ENCODE measurements around the gene LOC101059915.
"Not testable (repeated sequence)": the region's sequence is repeated elsewhere in the genome, so short reads cannot be mapped to it uniquely, and the experiment has no call there.

Gene LOC101059915

DNA sequence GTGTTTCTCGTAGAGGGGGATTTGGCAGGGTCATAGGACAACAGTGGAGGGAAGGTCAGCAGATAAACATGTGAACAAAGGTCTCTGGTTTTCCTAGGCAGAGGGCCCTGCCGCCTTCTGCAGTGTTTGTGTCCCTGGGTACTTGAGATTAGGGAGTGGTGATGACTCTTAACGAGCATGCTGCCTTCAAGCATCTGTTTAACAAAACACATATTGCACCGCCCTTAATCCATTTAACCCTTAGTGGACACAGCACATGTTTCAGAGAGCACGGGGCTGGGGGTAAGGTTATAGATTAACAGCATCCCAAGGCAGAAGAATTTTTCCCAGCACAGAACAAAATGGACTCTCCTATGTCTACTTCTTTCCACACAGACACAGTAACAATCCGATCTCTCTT lies 22.9 kb upstream of the LOC101059915 start:
- not testable (repeated sequence) for DNase-seq

DNA sequence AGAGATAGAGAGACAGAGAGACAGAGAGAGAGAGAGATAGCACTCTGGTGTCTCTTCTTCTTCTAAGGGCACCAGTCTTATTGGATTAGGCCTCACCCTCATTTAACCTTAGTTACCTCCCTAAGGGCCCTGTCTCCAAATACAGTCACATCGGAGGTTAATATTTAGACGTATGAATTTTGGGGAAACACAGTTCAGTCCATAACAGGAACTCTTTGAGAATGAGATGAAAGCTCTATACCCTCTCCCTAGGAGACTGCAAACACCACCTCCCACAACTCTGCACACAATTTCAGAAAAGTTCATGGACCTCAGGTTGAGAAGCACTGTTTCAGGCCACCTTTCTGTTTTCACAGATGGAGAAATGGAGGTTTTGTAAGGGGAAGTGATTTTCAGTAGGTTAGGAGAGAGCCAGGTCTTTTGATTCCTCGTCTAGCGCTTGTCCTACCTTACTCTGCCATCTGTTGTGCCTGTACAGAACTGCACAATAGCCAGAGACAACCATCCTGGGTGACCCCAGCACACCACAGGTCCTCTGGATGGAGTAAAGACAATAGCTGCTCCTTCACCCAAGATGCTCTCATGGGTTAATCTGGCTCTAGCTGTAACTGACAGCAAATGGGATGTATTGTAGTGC lies 16.9 kb upstream of the LOC101059915 start:
- peak; percentile 65 for DNase-seq

DNA sequence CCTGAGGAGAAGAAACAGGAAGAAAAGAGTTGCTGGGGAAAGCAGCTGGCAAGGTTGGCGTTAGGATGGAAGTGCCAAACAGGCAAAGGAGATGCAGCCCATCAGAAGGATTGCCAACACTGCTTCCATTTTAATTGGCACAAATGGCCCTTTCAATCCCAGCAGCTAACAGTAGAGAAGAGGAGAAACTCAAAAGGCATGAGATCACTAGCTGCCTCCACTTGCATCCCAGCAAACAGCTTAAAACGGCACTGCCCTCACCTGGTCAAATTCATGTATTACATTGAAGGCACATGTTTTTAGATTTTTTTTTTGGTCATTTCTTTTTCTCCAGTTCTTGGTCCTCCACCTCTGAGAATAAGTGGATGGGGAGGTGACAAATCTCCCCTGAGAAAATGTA lies 14.9 kb upstream of the LOC101059915 start:
- DNase-seq: peak; percentile 64

DNA sequence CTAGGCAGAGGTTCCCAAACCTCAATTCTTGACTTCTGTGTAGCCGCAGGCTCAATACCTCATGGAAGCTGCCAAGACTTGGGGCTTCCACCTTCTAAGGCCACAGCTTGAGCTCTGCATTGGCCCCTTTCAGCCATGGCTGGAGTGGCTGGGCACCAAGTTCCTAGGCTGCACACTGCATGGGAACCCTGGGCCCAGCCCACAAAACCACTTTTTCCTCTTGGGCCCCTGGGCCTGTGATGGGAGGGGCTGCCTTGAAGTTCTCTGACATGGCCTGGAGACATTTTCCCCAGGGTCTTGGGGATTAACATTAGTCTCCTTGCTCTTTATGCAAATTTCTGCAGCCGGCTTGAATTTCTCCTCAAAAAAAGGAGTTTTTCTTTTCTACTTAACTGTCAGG lies 14.0 kb upstream of the LOC101059915 start:
- DNase-seq: no peak

DNA sequence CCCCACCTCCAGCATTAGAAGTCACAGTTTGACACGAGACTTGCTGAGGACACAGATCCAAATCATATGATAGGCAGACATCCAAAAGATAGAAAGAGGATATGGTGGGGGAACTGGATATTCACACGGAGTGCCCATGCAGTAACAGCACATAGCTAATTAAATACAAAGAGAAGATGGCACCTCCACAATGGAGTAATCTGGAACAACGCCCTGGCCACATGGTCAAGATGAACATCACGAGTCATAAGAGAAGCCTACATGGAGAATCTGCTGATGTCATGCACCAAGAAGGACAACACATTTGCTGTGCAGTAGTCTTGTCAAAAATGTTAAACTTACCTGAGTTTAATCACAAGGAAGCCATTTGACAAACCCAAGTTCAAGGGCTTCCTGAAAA lies 10.1 kb upstream of the LOC101059915 start:
- DNase-seq: no peak

DNA sequence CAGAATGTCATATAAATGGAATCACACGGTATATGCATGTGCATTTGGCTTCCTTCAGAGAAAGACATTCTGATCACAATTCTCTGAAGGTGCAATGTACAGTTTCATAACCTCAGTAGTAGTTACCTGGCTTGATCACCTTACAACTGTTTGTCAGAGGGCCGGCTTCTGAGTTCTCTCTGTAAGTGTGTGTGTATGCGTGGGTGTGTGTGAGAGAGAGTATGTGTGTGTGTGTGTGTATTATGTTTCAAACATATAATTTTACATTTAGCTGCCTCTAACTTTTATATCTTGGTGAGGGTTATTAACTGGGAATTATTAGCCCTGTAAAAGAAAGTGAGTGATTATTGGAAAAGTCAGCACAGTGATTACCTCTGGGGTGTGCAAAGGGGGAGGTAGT lies 8.0 kb upstream of the LOC101059915 start:
- DNase-seq: no peak

DNA sequence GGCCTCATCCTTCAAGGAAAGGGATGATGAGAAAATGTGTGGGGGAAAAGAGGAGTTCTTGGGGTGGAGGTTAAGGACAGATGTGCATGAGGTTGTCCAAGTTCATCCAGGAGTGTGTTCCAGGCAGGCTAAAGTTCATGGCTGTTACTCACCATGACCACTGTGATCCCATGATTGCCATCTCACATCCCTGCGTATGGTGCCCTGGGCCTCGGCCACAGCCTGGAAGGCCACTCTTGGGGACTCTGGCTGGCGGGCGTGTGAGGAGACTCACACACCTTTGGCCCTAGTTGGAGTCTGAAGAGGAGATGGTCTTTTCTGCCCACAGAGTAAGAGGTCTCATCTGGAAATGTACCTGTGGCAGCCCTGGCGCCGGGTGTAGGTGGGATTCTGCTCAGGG lies 7.4 kb upstream of the LOC101059915 start:
- DNase-seq: no peak

DNA sequence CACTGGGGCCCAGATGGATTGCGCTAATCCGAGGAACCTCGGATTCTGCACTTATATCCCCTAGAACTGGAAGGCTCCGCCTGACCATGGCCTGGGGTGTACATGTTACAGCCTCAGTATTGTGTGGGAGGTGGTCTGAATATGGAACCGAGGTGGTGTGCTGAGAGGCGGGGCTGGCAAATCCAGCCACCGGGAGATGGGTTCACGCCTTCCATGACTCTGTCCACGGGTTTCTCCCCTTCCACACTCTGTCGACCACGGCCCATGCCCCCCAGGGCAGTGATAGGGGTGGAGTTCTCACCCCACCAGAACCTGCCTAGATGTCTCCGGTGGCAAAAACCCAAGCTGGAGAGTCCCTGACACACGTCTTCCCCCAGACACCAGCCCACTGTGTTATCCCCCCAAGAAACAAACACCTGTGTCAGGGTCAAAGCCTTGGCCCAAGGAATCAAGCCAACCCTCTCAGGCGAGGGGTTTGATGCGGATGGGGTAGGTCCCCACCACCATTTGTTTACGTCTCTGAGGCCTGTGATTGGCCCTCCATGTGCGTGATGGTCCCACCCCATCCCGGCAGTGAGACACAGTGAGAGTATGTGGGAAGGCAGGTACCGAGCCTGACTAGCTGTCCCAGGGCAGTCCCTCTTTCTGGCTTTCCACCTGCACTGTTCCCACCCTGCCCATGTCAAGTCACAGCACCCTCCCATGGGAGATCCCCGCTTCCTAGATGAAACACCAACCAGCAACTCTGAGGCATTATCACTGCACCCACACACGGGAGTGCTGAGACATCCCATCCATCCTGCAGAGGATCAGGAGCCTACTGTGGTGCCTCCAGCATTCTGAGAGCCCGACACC lies 6.6 kb upstream of the LOC101059915 start:
- no peak for DNase-seq

DNA sequence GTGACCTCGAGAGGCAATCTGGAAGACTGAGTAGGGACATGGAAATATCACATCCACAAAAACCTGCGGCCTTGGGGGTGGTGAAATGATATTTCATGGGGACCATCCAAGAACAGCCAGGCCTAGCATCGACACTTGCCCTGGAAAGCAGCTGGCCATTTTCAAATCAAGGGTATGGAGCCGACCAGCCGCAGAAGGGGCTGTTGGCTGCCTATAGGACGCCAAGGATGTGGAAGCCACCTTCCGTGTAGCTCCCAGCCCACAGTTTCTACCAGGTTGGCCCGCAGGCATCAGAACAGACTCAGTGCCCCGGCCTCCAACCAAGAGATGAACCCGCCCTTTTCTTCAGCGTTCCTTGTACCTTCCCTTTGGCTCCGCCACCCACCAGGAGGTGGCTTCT lies 5.4 kb upstream of the LOC101059915 start:
- DNase-seq: no peak

DNA sequence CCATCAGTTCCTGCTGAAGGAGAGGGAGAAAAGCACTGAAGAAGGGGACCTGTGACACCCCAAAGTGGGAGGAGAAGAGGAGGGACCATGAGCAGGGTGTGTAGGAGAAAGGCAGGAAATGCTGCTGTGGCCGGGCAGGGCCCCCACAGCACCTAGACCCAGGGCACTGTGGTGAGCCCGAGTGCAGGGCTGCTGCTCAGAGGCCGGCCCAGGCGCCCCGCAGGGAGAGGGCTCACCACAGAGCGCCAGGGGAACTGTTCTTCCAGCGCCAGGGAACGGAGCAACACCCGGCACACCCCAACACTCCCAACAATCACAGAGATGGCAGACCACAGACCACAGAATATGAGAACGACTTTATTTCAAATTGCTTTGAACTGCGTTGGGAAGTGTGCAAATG lies 4.7 kb upstream of the LOC101059915 start:
- not testable (repeated sequence) for DNase-seq

DNA sequence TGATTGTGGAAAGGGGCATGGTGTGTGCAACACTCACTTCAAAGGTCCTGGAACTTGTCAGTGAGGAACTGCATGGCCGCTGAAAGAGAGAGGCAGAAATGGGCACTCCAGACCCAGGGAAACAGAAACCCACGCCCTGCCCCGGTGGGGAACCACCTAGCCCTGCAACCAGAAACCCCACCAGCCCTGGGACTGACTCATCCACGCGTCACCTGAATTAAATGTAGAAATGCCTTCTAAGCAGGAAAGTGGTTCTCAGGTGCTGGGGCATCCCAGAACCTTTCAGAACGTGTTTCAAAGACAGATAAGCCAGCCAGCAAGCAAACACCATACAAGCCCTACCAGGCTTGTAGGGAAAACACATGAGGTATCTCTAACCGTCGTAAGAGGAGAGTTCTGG lies 4.1 kb upstream of the LOC101059915 start:
- DNase-seq: not testable (repeated sequence)

DNA sequence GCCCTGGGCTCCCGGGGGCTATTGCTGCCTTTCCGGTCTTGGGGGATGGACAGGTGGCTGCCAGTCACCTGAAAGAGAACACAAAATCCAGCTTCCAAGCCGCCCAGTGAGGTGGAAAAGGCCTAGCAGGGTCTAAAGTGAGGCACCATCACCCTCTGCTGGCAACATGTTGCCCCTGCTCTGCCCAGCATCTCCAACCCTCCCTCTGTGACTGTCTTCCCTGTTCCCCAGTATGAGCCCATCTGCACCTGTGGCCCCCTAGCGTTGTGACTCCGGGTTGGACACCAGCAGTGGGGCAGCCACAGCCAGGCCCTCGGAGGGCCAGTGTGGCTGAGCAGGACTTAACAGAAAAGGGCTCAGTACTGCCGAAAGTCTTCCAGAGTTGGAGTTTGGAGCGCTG lies 3.1 kb upstream of the LOC101059915 start:
- peak; percentile 64 for DNase-seq

DNA sequence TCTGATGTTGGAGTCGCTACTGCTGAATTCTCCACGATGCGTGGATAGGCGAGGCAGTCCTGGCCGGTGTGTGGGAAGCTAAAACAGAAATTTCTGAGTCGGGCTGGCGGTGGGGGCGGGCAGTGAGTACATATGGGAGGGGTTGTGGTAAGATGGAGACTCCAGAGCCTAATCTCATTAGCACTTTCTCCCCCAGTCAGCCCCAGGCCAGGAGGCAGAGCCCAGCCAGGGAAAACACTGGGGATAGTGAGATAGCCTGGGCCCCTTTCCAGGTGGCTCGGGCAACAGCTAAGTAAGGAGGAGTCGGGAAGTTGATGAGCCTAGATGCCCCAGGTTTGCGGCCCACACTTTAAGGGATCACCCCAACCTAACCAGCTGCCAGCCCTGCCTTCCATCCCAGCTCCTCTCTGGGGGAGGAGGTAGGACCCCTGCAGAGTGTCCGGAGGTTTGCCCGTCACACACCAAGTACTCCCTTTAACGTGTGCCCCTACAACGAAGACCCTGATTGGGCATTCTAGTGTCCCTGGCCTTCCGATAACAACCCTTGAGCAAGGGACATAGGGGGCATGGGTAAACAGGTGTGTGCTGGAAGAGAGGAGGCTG lies 2.4 kb upstream of the LOC101059915 start:
- DNase-seq: no peak

DNA sequence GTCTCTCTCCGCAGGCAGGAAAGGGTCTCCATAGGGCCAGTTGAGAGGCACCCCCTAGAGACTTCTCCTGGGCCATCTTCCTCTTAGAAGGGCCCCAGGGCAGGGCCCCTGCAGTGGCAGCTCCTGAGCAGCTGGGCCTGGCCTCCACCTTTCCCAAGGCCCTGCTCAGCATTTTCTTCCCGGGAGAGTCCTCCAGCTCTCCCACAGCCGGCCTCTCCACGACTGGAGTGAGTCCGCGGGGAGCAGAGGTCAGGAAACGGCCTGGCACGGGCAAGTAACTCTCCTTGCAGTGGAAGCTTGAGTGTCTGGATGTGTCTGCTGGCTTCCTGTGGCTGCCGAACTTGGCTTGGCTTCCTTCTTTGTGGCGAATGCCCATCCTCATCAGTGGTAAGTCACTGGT lies 1.6 kb upstream of the LOC101059915 start:
- no peak for DNase-seq

DNA sequence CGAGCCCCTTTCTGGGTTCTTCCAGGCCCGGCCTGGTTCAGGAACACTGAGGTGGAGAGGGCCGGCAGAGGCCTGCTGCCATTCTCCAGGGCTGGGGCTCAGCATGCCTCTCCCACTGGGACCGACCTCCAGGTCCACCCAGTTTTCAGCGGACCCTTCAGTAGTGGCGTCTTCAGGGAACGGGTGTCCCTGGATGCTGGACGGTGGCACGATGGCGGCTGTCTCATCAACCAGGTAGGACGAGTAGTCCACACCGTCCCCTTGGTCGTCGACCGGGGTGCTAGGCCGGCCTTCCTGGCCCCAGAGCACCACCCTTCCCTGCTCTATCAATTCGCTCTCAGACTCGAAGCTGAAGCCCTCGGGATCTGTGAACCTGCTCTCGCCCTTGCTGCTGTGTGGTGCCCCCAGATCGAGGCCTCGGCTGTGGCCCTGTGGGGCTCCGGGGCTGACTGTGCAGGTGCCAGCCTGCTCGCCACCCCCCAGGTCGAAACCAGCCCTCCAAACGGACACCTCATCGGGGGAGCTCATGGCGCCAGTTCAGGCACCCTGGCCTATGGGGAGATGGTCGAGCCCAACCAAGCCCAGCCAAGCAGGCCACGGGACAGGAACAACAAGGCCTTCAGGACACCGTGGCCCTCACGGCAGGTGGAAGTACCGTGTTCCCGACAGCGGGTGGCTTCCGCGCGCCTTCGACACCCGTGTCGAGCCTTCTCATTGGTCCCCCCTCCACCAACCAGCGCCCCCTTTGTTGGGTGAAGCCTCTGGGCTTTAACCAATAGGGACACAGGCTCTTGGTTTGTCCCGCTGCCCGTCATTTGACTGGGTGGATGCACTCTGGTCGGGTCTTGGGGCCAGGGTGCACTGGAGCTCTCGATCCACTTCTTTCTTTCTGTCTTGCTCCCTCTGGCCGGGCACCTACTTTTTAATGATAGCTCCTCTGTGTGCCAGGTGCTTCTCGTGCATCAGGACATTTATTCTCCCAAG lies 814 bp upstream of the LOC101059915 start:
- DNase-seq: no peak

DNA sequence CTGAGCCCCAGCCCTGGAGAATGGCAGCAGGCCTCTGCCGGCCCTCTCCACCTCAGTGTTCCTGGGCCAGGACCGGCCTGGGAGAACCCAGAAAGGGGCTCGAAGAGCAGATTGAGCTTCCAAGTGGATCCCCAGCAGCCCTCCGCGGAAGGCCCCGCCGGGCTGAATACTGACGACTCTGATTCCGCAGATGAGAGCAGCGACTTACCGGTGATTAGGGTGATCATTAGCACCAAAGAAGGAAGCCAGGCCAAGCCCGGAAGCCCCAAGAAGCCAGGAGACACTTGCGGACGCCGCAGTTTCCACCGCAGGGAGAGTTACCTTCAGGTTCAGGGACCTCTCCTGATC lies 876 bp downstream of the LOC101059915 start:
- no peak for DNase-seq

DNA sequence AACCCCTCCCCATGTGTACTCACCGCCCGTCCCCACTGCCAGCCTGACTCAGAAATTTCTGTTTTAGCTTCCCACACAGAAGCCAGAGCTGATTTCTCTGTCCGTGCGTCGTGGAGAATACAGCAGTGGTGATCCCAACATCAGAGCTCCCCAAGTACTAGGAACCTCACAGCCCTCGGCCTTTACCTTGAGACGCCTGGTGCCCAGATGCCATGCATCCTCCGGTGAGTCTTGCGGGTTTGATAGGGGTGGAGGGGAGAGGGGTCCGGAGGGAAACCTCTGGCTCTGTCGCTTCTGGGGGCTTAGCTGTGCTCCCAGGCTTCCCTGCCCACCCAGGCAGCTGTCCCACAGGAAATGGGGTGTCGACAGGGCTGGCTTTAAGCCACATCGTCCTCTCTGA lies 2.1 kb downstream of the LOC101059915 start:
- no peak for DNase-seq

DNA sequence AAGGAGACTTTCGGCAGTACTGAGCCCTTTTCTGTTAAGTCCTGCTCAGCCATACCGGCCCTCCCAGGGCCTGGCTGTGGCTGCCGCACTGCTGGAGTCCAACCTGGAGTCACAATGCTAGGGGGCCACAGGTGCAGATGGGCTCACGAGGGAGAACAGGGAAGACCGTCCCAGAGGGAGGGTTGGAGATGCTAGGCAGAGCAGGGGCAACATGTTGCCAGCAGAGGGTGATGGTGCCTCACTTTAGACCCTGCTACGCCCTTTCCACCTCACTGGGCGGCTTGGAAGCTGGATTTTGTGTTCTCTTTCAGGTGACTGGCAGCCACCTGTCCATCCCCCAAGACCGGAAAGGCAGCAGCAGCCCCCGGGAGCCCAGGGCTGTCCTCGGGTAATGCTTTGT lies 2.6 kb downstream of the LOC101059915 start:
- peak; percentile 38 for DNase-seq

DNA sequence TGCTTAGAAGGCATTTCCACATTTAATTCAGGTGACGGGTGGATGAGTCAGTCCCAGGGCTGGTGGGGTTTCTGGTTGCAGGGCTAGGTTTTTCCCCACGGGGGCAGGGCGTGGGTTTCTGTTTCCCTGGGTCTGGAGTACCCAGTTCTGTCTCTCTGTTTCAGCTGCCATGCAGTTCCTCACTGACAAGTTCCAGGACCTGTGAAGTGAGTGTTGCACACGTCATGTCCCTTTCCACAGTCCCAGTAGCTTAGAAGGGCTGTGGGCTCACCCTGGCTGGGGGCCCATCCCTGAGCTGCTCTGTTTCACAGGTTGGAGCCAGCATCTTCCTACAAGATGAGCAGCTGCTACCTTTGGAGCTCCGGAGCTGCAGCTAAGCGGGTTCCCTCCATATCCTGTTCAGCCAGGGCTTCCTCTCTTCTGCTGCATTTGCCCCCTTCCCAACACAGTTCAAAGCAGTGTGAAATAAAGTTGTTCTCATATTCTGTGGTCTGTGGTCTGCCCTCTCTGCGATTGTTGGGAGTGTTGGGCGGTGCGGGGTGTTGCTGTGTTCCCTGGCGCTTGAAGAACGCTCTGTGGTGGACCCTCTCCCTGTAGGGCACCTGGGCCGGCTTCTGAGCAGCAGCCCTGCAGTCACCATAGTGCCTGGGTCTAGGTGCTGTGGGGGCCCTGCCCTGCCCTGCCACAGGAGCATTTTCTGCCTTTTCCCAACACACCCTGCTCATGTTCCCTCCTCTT lies 3.9 kb downstream of the LOC101059915 start:
- DNase-seq: no peak

DNA sequence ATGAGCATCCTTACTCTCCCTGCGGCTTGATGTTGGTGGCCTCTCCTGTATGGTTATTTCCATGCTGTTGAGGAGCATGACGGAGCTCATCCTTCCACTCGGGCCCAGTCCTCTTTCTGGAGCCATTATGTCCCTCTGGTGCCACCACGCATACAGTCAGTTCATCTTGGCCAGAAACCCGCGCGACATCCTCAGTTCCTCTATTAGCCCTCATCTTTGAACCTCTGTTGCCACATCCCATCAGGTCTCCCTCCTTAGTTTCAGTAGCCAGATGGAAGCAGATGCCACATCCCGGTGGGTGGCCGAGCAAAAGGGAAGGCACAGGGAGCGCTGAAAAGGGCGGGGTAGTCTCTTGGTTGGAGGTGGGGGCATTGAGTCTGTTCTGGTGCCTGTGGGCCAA lies 4.6 kb downstream of the LOC101059915 start:
- DNase-seq: no peak

DNA sequence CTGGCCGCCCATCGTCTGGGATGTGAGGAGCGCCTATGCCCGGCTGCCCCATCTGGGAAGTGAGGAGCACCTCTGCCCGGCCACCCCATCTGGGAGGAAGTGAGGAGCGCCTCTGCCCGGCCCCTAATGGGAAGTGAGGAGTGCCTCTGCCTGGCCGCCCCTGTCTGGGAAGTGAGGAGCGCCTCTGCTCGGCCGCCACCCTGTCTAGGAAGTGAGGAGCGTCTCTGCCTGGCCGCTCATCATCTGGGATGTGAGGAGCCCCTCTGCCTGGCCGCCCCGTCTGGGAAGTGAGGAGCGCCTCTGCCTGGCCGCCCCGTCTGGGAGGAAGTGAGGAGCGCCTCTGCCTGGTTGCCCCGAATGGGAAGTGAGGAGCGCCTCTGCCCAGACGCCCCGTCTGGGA lies 8.3 kb downstream of the LOC101059915 start:
- DNase-seq: not testable (repeated sequence)

Data from RPMI8226 (cell line).